ENCODE results near the gene GPR132. TPM values are rescaled to one million over a fixed set of nuclear protein-coding genes. Genes with fewer than 3 reads are reported as not detected.
"Not testable (repeated sequence)": the region's sequence is repeated elsewhere in the genome, so short reads cannot be mapped to it uniquely, and the experiment has no call there.

GPR132 gene, protein sequence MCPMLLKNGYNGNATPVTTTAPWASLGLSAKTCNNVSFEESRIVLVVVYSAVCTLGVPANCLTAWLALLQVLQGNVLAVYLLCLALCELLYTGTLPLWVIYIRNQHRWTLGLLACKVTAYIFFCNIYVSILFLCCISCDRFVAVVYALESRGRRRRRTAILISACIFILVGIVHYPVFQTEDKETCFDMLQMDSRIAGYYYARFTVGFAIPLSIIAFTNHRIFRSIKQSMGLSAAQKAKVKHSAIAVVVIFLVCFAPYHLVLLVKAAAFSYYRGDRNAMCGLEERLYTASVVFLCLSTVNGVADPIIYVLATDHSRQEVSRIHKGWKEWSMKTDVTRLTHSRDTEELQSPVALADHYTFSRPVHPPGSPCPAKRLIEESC
- not detected in 2 replicates for total RNA-seq (2014; rRNA removed; shearing (Covaris generic); ENCODE audit: low replicate concordance)

DNA sequence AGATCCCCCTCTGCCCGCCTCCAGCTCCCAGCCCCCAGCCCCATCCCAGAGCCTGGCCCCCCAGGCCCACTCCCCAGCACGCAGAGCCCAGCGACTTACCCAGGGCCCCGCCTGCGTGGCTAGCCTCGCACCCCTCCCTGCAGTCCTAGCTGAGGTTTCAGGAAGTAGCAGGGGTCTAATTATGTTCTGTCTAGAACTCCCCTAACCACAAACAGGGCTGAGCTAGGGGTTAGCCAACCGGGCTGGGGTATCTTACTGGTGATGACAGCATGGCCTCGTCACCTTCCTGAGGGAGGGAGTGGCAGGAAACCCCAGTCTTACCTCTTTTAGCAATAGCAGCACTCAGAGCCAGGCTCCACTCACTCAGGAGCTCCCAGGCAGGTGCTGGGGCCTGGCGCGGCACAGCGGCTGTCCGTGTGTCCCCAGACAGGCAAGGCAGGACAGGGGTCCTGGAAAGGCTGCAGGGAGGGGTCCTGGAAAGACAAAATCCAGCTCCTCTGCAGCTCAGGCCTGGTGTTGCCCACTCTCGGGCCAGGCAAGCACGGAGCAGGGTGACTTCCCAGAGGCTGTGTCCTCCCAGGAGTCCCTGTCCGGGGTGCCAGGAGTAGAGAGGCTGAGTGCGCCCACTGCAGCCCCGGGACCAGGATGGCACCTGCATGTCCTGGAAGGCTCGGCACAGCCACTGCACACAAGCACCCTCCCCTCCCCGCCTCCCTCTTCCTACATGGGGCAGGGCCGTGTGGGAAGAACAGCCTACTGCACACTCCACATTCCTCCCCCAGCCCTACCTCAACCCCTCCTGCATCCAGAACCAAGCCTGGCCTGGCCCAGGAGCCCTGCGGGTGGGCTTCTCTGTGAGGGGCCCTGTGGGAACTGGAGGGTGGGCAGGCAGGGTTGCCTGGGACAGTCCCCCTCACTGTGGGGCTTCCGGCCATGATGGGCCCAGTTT, at the start of gene GPR132:
Gene GPR132 (minus strand): TSS at position 151 of the 949 bp plus-strand sequence. CDS start 10,010 bp downstream, outside the sequence.
- no peak within 1 kb of the TSS for H3K4me3 ChIP-seq (ENCODE audit: low read length)
- H3K4me1 ChIP-seq (ENCODE audit: low read length), result peaks cover 10% of the 10 kb centered on the region
- no peaks in the 10 kb centered on the region for H4K20me1 ChIP-seq (ENCODE audit: insufficient read depth, low read depth, low read length)
- no peaks in the 10 kb centered on the region for H3K9me2 ChIP-seq (replicated peaks; ENCODE audit: insufficient read depth, low read length)
- H3K27me3 ChIP-seq (ENCODE audit: low read length), result no peaks in the 10 kb centered on the region; the same call in 1 of the 2 replicates
- DNase-seq, result no peak
- H3K9me3 ChIP-seq (ENCODE audit: low read length), result no peaks in the 10 kb centered on the region
- no peak within 1 kb of the TSS for H3K9ac ChIP-seq (ENCODE audit: low read length)
- H3K27ac ChIP-seq (ENCODE audit: low read length), result no peak within 1 kb of the TSS
- no peak within 1 kb of the TSS for H2AFZ ChIP-seq (ENCODE audit: low read length)
- H3K36me3 ChIP-seq (ENCODE audit: insufficient read depth, low read length), result no peaks in the 10 kb centered on the region
- H3K4me2 ChIP-seq (ENCODE audit: low read depth, low read length, poor library complexity, severe bottlenecking), result no peak within 1 kb of the TSS
- no peaks in the 10 kb centered on the region for H3K79me2 ChIP-seq (ENCODE audit: low read length)

DNA sequence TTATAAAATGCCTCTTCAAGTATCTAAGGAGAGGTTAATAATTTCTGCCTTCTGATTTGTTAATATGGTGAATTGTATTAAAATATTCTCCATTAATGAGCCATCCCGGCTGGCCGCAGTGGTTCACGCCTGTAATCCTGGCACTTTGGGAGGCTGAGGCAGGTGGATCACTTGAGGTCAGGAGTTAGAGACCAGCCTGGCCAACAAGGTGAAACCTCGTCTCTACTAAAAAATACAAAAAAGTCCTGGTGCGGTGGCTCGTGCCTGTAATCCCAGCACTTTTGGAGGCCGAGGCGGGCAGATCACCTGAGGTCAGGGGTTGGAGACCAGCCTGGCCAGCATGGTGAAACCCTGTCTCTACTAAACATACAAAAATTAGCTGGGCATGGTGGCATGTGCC, 44.0 kb upstream of the GPR132 start:
- H3K9ac ChIP-seq (ENCODE audit: low read length); H3K9me2 ChIP-seq (replicated peaks; ENCODE audit: insufficient read depth, low read length); H3K27ac ChIP-seq (ENCODE audit: low read length); H2AFZ ChIP-seq (ENCODE audit: low read length); H3K9me3 ChIP-seq (ENCODE audit: low read length); H3K79me2 ChIP-seq (ENCODE audit: low read length); H4K20me1 ChIP-seq (ENCODE audit: insufficient read depth, low read depth, low read length); H3K36me3 ChIP-seq (ENCODE audit: insufficient read depth, low read length); DNase-seq; H3K27me3 ChIP-seq (ENCODE audit: low read length); H3K4me1 ChIP-seq (ENCODE audit: low read length); H3K4me2 ChIP-seq (ENCODE audit: low read depth, low read length, poor library complexity, severe bottlenecking); H3K4me3 ChIP-seq (ENCODE audit: low read length): not testable (repeated sequence)

DNA sequence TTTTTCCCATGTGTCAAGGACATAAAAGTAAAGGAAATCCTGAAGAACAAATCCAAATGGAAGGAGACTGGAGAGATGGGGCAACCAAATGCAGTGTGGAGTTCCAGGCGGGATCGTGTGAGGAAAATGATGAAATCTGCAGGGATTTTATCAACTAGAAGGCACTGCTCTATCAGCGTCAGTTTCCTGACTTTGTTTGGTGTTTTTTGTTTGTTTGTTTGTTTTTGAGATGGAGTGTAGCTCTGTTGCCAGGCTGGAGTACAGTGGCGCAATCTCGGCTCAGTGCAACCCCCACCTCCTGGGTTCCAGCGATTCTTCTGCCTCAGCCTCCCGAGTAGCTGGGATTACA, 43.3 kb upstream of the GPR132 start:
- Histone ChIP-seq H3K4me3 (ENCODE audit: low read length) (no peak overlapping the region), H3K36me3 (ENCODE audit: insufficient read depth, low read length) (no peaks in the 10 kb centered on the region), H2AFZ (ENCODE audit: low read length) (no peak overlapping the region), H3K9me2 (replicated peaks; ENCODE audit: insufficient read depth, low read length) (no peaks in the 10 kb centered on the region), H3K79me2 (ENCODE audit: low read length) (no peaks in the 10 kb centered on the region), H3K9ac (ENCODE audit: low read length) (no peak overlapping the region), H3K4me2 (ENCODE audit: low read depth, low read length, poor library complexity, severe bottlenecking) (no peak overlapping the region), H3K27ac (ENCODE audit: low read length) (no peak overlapping the region), H4K20me1 (ENCODE audit: insufficient read depth, low read depth, low read length) (no peaks in the 10 kb centered on the region), H3K27me3 (ENCODE audit: low read length) (0 out of 2 replicates have a peak, but pooled peaks cover 2% of the 10 kb centered on the region), H3K9me3 (ENCODE audit: low read length) (no peaks in the 10 kb centered on the region), H3K4me1 (ENCODE audit: low read length) (no peaks in the 10 kb centered on the region)
- DNase-seq, result no peak

DNA sequence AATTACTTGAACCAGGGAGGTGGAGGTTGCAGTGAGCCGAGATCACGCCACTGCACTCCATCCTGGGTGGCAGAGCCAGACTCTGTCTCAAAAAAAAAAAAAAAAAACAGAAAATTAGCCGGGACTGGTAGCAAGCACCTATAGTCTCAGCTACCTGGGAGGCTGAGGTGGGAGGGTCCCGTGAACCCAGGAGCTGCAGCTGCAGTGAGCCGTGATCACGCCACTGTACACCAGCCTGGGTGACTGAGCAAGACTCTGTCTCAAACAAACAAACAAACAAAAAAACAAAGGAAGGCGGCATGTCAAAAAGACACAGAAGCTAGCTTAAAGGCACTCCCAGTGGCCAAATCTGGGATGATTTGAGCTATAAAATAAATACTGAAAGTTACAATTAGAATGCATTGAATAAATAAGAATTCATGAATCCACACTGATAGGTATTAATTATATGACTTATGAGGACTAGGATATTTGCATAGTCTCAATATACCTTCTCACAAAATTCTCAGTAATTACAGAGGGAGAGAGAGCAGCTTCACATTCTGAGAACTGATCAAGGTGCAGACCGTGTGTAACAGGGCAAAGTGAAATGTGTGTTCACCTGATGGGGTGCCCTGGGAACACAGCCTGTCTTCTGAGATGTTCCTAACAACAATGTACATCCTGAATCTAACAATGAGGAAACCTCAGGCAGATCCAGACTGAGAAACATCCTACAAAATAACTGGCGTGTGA, 42.7 kb upstream of the GPR132 start:
- DNase-seq, result no peak

DNA sequence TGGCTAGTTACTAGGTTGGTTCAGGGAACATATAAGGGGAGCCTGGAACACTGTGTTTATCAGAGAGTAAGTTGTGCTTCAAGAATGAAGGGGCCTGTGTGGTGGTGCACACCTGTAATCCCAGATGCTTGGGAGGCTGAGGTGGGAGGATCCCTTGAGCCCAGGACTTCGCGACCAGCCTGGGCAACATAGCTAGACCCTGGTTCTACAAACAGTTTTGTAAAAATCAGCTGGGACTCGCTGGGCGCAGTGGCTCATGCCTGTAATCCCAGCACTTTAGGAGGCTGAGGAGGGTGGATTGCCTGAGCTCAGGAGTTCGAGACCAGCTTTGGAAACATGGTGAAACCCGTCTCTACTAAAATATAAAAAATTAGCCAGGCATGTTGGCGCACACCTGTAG, 42.1 kb upstream of the GPR132 start:
- Histone ChIP-seq H3K27me3 (ENCODE audit: low read length) (0 out of 2 replicates have a peak, but pooled peaks cover 4% of the 10 kb centered on the region), H3K4me3 (ENCODE audit: low read length) (no peak overlapping the region), H3K79me2 (ENCODE audit: low read length) (no peaks in the 10 kb centered on the region), H3K36me3 (ENCODE audit: insufficient read depth, low read length) (no peaks in the 10 kb centered on the region), H2AFZ (ENCODE audit: low read length) (no peak overlapping the region), H3K9ac (ENCODE audit: low read length) (no peak overlapping the region), H3K9me3 (ENCODE audit: low read length) (no peaks in the 10 kb centered on the region), H3K4me2 (ENCODE audit: low read depth, low read length, poor library complexity, severe bottlenecking) (no peak overlapping the region), H3K27ac (ENCODE audit: low read length) (no peak overlapping the region), H4K20me1 (ENCODE audit: insufficient read depth, low read depth, low read length) (no peaks in the 10 kb centered on the region), H3K9me2 (replicated peaks; ENCODE audit: insufficient read depth, low read length) (no peaks in the 10 kb centered on the region), H3K4me1 (ENCODE audit: low read length) (no peaks in the 10 kb centered on the region)
- no peak for DNase-seq

More for the DNA sequence above, 42.7 kb upstream of the GPR132 start:
- H3K9me3 ChIP-seq (ENCODE audit: low read length), result no peaks in the 10 kb centered on the region
- no peak overlapping the region for H3K27ac ChIP-seq (ENCODE audit: low read length)
- no peak overlapping the region for H3K4me2 ChIP-seq (ENCODE audit: low read depth, low read length, poor library complexity, severe bottlenecking)
- H3K27me3 ChIP-seq (ENCODE audit: low read length), result 0 out of 2 replicates have a peak, but pooled peaks cover 4% of the 10 kb centered on the region
- no peak overlapping the region for H3K4me3 ChIP-seq (ENCODE audit: low read length)
- H2AFZ ChIP-seq (ENCODE audit: low read length), result no peak overlapping the region
- H3K9me2 ChIP-seq (replicated peaks; ENCODE audit: insufficient read depth, low read length), result no peaks in the 10 kb centered on the region
- H4K20me1 ChIP-seq (ENCODE audit: insufficient read depth, low read depth, low read length), result no peaks in the 10 kb centered on the region
- no peaks in the 10 kb centered on the region for H3K4me1 ChIP-seq (ENCODE audit: low read length)
- no peaks in the 10 kb centered on the region for H3K36me3 ChIP-seq (ENCODE audit: insufficient read depth, low read length)
- no peaks in the 10 kb centered on the region for H3K79me2 ChIP-seq (ENCODE audit: low read length)
- H3K9ac ChIP-seq (ENCODE audit: low read length), result no peak overlapping the region

DNA sequence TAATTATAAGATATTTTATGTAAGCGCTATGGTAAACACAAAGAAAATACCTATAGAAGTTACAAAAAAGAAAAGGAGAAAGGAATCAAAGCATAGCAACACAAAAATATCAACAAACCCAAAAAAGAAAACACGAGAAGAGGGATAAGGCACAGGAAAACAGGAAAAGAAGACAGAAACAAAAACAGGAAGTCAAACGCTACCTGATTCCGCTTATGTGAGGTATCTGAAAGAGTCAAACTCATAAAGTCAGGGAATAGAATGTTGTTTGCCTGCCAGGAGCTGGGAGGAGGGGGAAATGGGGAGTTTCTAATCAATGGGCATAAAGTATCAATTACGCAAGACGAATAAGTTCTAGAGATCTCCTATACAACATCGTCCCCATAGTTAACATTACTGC, 39.9 kb upstream of the GPR132 start:
- Histone ChIP-seq H3K9ac (ENCODE audit: low read length) (no peak overlapping the region), H3K27me3 (ENCODE audit: low read length) (0 out of 2 replicates have a peak, but pooled peaks cover 4% of the 10 kb centered on the region), H3K4me2 (ENCODE audit: low read depth, low read length, poor library complexity, severe bottlenecking) (no peak overlapping the region), H2AFZ (ENCODE audit: low read length) (no peak overlapping the region), H3K9me3 (ENCODE audit: low read length) (no peaks in the 10 kb centered on the region), H3K4me1 (ENCODE audit: low read length) (no peaks in the 10 kb centered on the region), H3K36me3 (ENCODE audit: insufficient read depth, low read length) (no peaks in the 10 kb centered on the region), H3K9me2 (replicated peaks; ENCODE audit: insufficient read depth, low read length) (no peaks in the 10 kb centered on the region), H3K27ac (ENCODE audit: low read length) (no peak overlapping the region), H4K20me1 (ENCODE audit: insufficient read depth, low read depth, low read length) (no peaks in the 10 kb centered on the region), H3K79me2 (ENCODE audit: low read length) (no peaks in the 10 kb centered on the region), H3K4me3 (ENCODE audit: low read length) (no peak overlapping the region)
- DNase-seq, result no peak

DNA sequence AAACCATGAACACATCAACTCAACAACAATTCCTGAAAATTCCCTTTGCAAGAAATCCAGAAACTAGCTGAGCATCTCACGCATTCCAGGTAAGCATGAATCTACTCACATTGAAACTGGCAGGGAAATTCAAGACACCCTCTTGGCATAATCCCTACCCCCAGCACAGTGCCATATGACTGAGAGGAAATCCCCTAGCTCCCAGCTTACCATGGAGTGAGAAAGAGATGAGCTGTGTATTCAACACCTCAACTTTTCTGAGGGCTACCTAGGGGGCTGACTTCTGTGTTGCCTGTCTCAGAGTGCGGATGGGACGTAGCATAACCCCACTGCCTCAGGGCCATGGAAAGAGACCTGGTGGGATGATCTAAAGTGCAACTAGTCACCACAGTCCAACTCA, 37.7 kb upstream of the GPR132 start:
- Histone ChIP-seq H3K4me2 (ENCODE audit: low read depth, low read length, poor library complexity, severe bottlenecking) (no peak overlapping the region), H2AFZ (ENCODE audit: low read length) (no peak overlapping the region), H3K4me3 (ENCODE audit: low read length) (no peak overlapping the region), H4K20me1 (ENCODE audit: insufficient read depth, low read depth, low read length) (no peaks in the 10 kb centered on the region), H3K36me3 (ENCODE audit: insufficient read depth, low read length) (no peaks in the 10 kb centered on the region), H3K4me1 (ENCODE audit: low read length) (no peaks in the 10 kb centered on the region), H3K27ac (ENCODE audit: low read length) (no peak overlapping the region), H3K79me2 (ENCODE audit: low read length) (no peaks in the 10 kb centered on the region), H3K9me3 (ENCODE audit: low read length) (0 out of 2 replicates have a peak, but pooled peaks cover 3% of the 10 kb centered on the region), H3K27me3 (ENCODE audit: low read length) (0 out of 2 replicates have a peak, but pooled peaks cover 4% of the 10 kb centered on the region), H3K9ac (ENCODE audit: low read length) (no peak overlapping the region), H3K9me2 (replicated peaks; ENCODE audit: insufficient read depth, low read length) (no peaks in the 10 kb centered on the region)
- no peak for DNase-seq

Measured in Karpas-422 (cell line).